Nephron (organoid): ENCODE data around the gene ATP13A4.

Source experiments
- H3K27ac Mint-ChIP-seq, 3 experiments: 2 replicates each; pipeline ENCODE4 v1.8.0; 2020; ENCODE audit warnings: mixed read lengths in 3 of 3, mild to moderate bottlenecking in 2 of 3, moderate library complexity in 1 of 3
- H3K27me3 Mint-ChIP-seq: 2 replicates; pipeline ENCODE4 v1.8.0; 2021; ENCODE audit warnings: low read depth, mild to moderate bottlenecking, moderate library complexity, mixed read lengths
- H3K36me3 Mint-ChIP-seq: 2 replicates; pipeline ENCODE4 v1.8.0; 2020; ENCODE audit warnings: low read depth, mixed read lengths
- H3K4me1 Mint-ChIP-seq: 2 replicates; pipeline ENCODE4 v1.8.0; 2020; ENCODE audit warnings: mixed read lengths
- H3K4me3 Mint-ChIP-seq, 3 experiments: 2 replicates each; pipeline ENCODE4 v1.8.0; 2020; ENCODE audit warnings: mild to moderate bottlenecking in 3 of 3, mixed read lengths in 3 of 3, moderate library complexity in 2 of 3
- H3K9me3 Mint-ChIP-seq: 2 replicates; pipeline ENCODE4 v1.8.0; 2020; ENCODE audit warnings: mixed read lengths
- CTCF ChIP-seq, 3 experiments: fragments of 200-600 bp; sonication (generic); IDR thresholded peaks; one replicate each; pipeline ENCODE4 v1.5.0; 2021; ENCODE audit warnings: antibody characterized with exemption in 3 of 3; ENCODE audit not compliant: unreplicated experiment in 3 of 3

The ATP13A4 gene

GRCh38 chr3:193510154-193510553, 44.5 kb downstream of the ATP13A4 start:
- Mint-ChIP-seq H3K27ac (no peak overlapping the region), H3K27me3 (peaks cover 9% of the 10 kb centered on the region), H3K4me3 (no peak overlapping the region), H3K4me1 (no peaks in the 10 kb centered on the region), H3K36me3 (no peaks in the 10 kb centered on the region), H3K9me3 (no peaks in the 10 kb centered on the region)
- TF ChIP-seq CTCF (IDR thresholded peaks at IDR 0.05; ENCODE audit: unreplicated experiment in 3 of 3): no peak

- Mint-ChIP-seq H3K36me3 (no peaks in the 10 kb centered on the region), H3K4me1 (no peaks in the 10 kb centered on the region), H3K9me3 (no peaks in the 10 kb centered on the region), H3K4me3 (no peak overlapping the region), H3K27me3 (peaks cover 9% of the 10 kb centered on the region), H3K27ac (no peak overlapping the region)
- TF ChIP-seq CTCF (IDR thresholded peaks at IDR 0.05; ENCODE audit: unreplicated experiment in 3 of 3): no peak
Measured at GRCh38 chr3:193509103-193509965, 45.4 kb downstream of the ATP13A4 start.

- H3K36me3 Mint-ChIP-seq: no peaks in the 10 kb centered on the region
- no peak overlapping the region for H3K4me3 Mint-ChIP-seq
Measured at GRCh38 chr3:193508108-193508507, 46.6 kb downstream of the ATP13A4 start.

DNA sequence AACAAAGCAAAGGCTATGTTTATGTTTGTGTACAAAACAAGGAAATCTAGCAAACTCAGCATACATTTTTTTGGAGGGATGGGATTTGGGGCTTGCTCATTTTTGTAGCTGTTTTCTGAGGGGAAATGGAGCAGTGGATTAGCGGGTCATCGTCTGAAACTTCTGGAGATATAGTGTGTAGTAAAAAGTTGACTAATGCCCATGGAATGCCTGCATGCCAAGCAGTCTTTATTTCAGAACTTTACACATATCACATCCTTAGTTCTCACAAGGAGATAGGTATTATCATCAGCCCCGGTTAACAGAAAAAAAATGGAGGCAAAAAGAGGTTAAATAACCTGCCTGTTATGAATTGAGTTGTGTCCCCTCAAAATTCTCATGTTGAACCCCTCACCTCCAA, 47.1 kb downstream of the ATP13A4 start:
- no peak overlapping the region for H3K4me3 Mint-ChIP-seq
- H3K4me1 Mint-ChIP-seq: no peaks in the 10 kb centered on the region
- H3K27me3 Mint-ChIP-seq: peaks cover 5% of the 10 kb centered on the region
- no peak overlapping the region for H3K27ac Mint-ChIP-seq
- no peaks in the 10 kb centered on the region for H3K36me3 Mint-ChIP-seq
- TF ChIP-seq CTCF (IDR thresholded peaks at IDR 0.05; ENCODE audit: unreplicated experiment in 3 of 3): no peak
- no peaks in the 10 kb centered on the region for H3K9me3 Mint-ChIP-seq

More at GRCh38 chr3:193508108-193508507, 46.6 kb downstream of the ATP13A4 start:
- Mint-ChIP-seq H3K27me3 (peaks cover 5% of the 10 kb centered on the region), H3K27ac (no peak overlapping the region), H3K4me1 (no peaks in the 10 kb centered on the region), H3K9me3 (no peaks in the 10 kb centered on the region)
- TF ChIP-seq CTCF (IDR thresholded peaks at IDR 0.05; ENCODE audit: unreplicated experiment in 3 of 3): no peak

- TF ChIP-seq CTCF (IDR thresholded peaks at IDR 0.05; ENCODE audit: unreplicated experiment in 3 of 3): no peak
- Mint-ChIP-seq H3K9me3 (no peaks in the 10 kb centered on the region), H3K27ac (no peak overlapping the region), H3K27me3 (peaks cover 5% of the 10 kb centered on the region), H3K4me1 (no peaks in the 10 kb centered on the region), H3K36me3 (no peaks in the 10 kb centered on the region), H3K4me3 (no peak overlapping the region)
Measured at GRCh38 chr3:193506921-193507320, 47.8 kb downstream of the ATP13A4 start.

- H3K27ac Mint-ChIP-seq: no peak overlapping the region
- H3K4me1 Mint-ChIP-seq: no peaks in the 10 kb centered on the region
- no peak for TF ChIP-seq CTCF (IDR thresholded peaks at IDR 0.05; ENCODE audit: unreplicated experiment in 3 of 3)
- no peak overlapping the region for H3K4me3 Mint-ChIP-seq
- H3K36me3 Mint-ChIP-seq: no peaks in the 10 kb centered on the region
- H3K9me3 Mint-ChIP-seq: no peaks in the 10 kb centered on the region
- H3K27me3 Mint-ChIP-seq: peaks cover 7% of the 10 kb centered on the region
Measured at GRCh38 chr3:193502871-193503270, 51.8 kb downstream of the ATP13A4 start.
